Measurements from ENCODE around the gene DYDC2. TPM values are rescaled to one million over a fixed set of nuclear protein-coding genes. Genes with fewer than 3 reads are reported as not detected.

The DYDC2 gene
- total and polyA plus RNA-seq, 9 of the 15 experiments (the other 6 are each of a cell fraction or from before 2014, with no cell fraction given) = 0.06 to 0.34 (median 0.15) TPM; not detected in 5

DNA sequence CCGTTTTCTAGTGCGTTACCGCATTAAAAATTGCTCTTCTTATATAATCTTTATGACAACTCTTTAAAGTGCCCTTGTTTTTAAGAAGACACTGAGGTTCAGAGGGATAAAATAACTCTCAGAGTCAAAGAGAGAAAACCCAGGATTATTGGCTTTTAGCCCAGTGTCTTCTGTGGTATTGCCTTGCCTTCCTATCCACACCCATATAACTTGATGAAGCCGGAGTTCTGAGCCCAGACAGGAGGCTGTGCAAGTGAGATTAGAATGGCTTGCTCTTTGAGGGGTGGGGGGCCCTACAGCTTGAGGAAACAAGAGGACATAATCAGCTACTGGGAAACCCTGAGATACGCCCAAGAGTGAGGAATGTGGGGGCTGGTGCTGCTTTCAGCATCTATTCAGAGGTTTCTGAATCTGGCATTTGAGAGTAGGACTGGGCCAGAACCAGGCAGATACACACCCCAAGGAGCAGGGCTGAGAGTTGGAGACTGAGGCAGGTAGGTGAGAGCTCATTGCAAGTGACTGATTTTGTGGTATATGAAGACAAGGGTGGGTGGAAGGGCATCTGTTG lies 54.1 kb downstream of the DYDC2 start (continued):
- TF ChIP-seq, protein P1, sequence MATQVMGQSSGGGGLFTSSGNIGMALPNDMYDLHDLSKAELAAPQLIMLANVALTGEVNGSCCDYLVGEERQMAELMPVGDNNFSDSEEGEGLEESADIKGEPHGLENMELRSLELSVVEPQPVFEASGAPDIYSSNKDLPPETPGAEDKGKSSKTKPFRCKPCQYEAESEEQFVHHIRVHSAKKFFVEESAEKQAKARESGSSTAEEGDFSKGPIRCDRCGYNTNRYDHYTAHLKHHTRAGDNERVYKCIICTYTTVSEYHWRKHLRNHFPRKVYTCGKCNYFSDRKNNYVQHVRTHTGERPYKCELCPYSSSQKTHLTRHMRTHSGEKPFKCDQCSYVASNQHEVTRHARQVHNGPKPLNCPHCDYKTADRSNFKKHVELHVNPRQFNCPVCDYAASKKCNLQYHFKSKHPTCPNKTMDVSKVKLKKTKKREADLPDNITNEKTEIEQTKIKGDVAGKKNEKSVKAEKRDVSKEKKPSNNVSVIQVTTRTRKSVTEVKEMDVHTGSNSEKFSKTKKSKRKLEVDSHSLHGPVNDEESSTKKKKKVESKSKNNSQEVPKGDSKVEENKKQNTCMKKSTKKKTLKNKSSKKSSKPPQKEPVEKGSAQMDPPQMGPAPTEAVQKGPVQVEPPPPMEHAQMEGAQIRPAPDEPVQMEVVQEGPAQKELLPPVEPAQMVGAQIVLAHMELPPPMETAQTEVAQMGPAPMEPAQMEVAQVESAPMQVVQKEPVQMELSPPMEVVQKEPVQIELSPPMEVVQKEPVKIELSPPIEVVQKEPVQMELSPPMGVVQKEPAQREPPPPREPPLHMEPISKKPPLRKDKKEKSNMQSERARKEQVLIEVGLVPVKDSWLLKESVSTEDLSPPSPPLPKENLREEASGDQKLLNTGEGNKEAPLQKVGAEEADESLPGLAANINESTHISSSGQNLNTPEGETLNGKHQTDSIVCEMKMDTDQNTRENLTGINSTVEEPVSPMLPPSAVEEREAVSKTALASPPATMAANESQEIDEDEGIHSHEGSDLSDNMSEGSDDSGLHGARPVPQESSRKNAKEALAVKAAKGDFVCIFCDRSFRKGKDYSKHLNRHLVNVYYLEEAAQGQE (IDR thresholded peaks at IDR 0.05; ENCODE audit: borderline replicate concordance) = peak; percentile 38
- TF ChIP-seq, protein P1 (CRISPR knock-in tag; IDR thresholded peaks at IDR 0.05; ENCODE audit: low read depth) = no peak
- TF ChIP-seq, protein P2, sequence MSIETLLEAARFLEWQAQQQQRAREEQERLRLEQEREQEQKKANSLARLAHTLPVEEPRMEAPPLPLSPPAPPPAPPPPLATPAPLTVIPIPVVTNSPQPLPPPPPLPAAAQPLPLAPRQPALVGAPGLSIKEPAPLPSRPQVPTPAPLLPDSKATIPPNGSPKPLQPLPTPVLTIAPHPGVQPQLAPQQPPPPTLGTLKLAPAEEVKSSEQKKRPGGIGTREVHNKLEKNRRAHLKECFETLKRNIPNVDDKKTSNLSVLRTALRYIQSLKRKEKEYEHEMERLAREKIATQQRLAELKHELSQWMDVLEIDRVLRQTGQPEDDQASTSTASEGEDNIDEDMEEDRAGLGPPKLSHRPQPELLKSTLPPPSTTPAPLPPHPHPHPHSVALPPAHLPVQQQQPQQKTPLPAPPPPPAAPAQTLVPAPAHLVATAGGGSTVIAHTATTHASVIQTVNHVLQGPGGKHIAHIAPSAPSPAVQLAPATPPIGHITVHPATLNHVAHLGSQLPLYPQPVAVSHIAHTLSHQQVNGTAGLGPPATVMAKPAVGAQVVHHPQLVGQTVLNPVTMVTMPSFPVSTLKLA (conservative IDR thresholded peaks at IDR 0.05) = no peak
- TF ChIP-seq TAL1 (IDR thresholded peaks at IDR 0.05) (peak; percentile 68), PHB2 (IDR thresholded peaks at IDR 0.05; ENCODE audit: low read depth) (no peak), CBFA2T3 (IDR thresholded peaks at IDR 0.05) (peak; percentile 80), TCF3 (CRISPR knock-in tag; IDR thresholded peaks at IDR 0.05) (peak; percentile 52; the same call in 1 of the 2 replicates), MECOM (CRISPR knock-in tag; IDR thresholded peaks at IDR 0.05) (no peak), NCOA4 (IDR thresholded peaks at IDR 0.05; ENCODE audit: partially characterized antibody) (no peak), MYNN (IDR thresholded peaks at IDR 0.05) (no peak), MYNN (CRISPR knock-in tag; IDR thresholded peaks at IDR 0.05) (no peak), CHD1 (IDR thresholded peaks at IDR 0.05; ENCODE audit: low read length) (no peak), HMG20B (CRISPR knock-in tag; IDR thresholded peaks at IDR 0.05) (no peak), BRD9 (IDR thresholded peaks at IDR 0.05; ENCODE audit: low read depth, partially characterized antibody) (no peak), PYGO2 (tag; IDR thresholded peaks at IDR 0.05) (no peak)
- TF ChIP-seq, protein P3, sequence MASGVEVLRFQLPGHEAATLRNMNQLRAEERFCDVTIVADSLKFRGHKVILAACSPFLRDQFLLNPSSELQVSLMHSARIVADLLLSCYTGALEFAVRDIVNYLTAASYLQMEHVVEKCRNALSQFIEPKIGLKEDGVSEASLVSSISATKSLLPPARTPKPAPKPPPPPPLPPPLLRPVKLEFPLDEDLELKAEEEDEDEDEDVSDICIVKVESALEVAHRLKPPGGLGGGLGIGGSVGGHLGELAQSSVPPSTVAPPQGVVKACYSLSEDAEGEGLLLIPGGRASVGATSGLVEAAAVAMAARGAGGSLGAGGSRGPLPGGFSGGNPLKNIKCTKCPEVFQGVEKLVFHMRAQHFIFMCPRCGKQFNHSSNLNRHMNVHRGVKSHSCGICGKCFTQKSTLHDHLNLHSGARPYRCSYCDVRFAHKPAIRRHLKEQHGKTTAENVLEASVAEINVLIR (CRISPR knock-in tag; IDR thresholded peaks at IDR 0.05) = no peak
- TF ChIP-seq, protein P4, sequence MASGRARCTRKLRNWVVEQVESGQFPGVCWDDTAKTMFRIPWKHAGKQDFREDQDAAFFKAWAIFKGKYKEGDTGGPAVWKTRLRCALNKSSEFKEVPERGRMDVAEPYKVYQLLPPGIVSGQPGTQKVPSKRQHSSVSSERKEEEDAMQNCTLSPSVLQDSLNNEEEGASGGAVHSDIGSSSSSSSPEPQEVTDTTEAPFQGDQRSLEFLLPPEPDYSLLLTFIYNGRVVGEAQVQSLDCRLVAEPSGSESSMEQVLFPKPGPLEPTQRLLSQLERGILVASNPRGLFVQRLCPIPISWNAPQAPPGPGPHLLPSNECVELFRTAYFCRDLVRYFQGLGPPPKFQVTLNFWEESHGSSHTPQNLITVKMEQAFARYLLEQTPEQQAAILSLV (tag; IDR thresholded peaks at IDR 0.05) = no peak
